Measurements from ENCODE around the gene WDR75. TPM values are rescaled to one million over a fixed set of nuclear protein-coding genes. Genes with fewer than 3 reads are reported as not detected.

Gene WDR75
- total and polyA plus RNA-seq, 2 of the 4 experiments (the other 2 are of a cell fraction): 21.7 to 52.2 TPM

- no peak overlapping the region for H2AK5ac ChIP-seq (ENCODE audit: low read depth, low read length)
- no peaks in the 10 kb centered on the region for H4K20me1 ChIP-seq (ENCODE audit: insufficient read depth, low read length)
- no peak overlapping the region for H4K8ac ChIP-seq (ENCODE audit: low read depth in 2 of 2, low read length in 2 of 2)
- no peak overlapping the region for H3K23ac ChIP-seq (ENCODE audit: low read depth, low read length)
- H2BK20ac ChIP-seq (ENCODE audit: low read depth, low read length): no peak overlapping the region
- H3K27me3 ChIP-seq (ENCODE audit: control insufficient read depth, insufficient read depth, low read length): no peaks in the 10 kb centered on the region
- no peak overlapping the region for H4K91ac ChIP-seq (ENCODE audit: insufficient read depth, low read depth, low read length)
- ChIA-PET POLR2A (ENCODE audit: unreplicated experiment) (no interaction called here), CTCF (no interaction called here)
- H3K27ac ChIP-seq (ENCODE audit: insufficient read depth, low read length): no peak overlapping the region
- no peaks in the 10 kb centered on the region for H3K79me1 ChIP-seq (ENCODE audit: low read depth in 1 of 2, low read length in 2 of 2)
- H3K4me2 ChIP-seq (ENCODE audit: low read depth, low read length): no peak overlapping the region
- no peaks in the 10 kb centered on the region for H3K4me1 ChIP-seq (ENCODE audit: control insufficient read depth, insufficient read depth, low read length)
- no peak overlapping the region for H3K56ac ChIP-seq (ENCODE audit: extremely low read depth, insufficient read depth, low read length)
- in situ Hi-C loops (cut with MboI; ENCODE audit: low sequenced_read_pairs) (no loop called here), intact Hi-C loops (cut with micrococcal nuclease) (no loop called here), dilution Hi-C loops (cut with HindIII; ENCODE audit: low sequenced_read_pairs, unreplicated experiment) (no loop called here)
- no peak overlapping the region for H3K9ac ChIP-seq (ENCODE audit: low read depth, low read length)
- no peak overlapping the region for H2AK9ac ChIP-seq (replicated peaks; ENCODE audit: low read depth, low read length, poor library complexity)
- BruUV-seq (replicated peaks): no TSS peak
- H4K5ac ChIP-seq (ENCODE audit: low read depth, low read length): no peak overlapping the region
- no peak overlapping the region for H2BK120ac ChIP-seq (ENCODE audit: low read depth, low read length)
- no peak overlapping the region for H3K4me3 ChIP-seq (ENCODE audit: insufficient read depth, low read depth, low read length)
- DNase-seq (no peak), ATAC-seq (ENCODE audit: low read depth) (no peak)
- 78% methylated on average over 1 of the region's 2 CpGs; no CpG with 5 or more reads in 1 of the 2 experiments for WGBS, 2 experiments (ENCODE audit: extremely low coverage in 2 of 2, insufficient read length in 1 of 2)
- H3K14ac ChIP-seq (replicated peaks; ENCODE audit: low read depth, low read length): no peak overlapping the region
- H3K9me3 ChIP-seq (ENCODE audit: control insufficient read depth, insufficient read depth, low read length): no peaks in the 10 kb centered on the region
- no peaks in the 10 kb centered on the region for H3K9me1 ChIP-seq (ENCODE audit: insufficient read depth, low read length)
- no peaks in the 10 kb centered on the region for H3K36me3 ChIP-seq (ENCODE audit: control insufficient read depth, insufficient read depth, low read length)
- H3K18ac ChIP-seq (ENCODE audit: low read depth, low read length): no peak overlapping the region
- H2AFZ ChIP-seq (replicated peaks; ENCODE audit: low read length, poor library complexity): no peak overlapping the region
- H2BK15ac ChIP-seq (ENCODE audit: low read depth, low read length): no peak overlapping the region
- no peak overlapping the region for H3K4ac ChIP-seq (ENCODE audit: low read depth, low read length)
- TF ChIP-seq ELK1 (IDR thresholded peaks at IDR 0.05; ENCODE audit: borderline replicate concordance, low read depth, low read length) (no peak), MAFK (IDR thresholded peaks at IDR 0.05; ENCODE audit: low read depth, low read length) (no peak), CHD1 (IDR thresholded peaks at IDR 0.05; ENCODE audit: low read depth, low read length) (no peak), SMC3 (IDR thresholded peaks at IDR 0.05; ENCODE audit: low read depth, low read length) (no peak), MXI1 (IDR thresholded peaks at IDR 0.05; ENCODE audit: borderline replicate concordance, low read depth, low read length) (no peak), BHLHE40 (IDR thresholded peaks at IDR 0.05; ENCODE audit: low read depth, low read length) (no peak), RCOR1 (IDR thresholded peaks at IDR 0.05; ENCODE audit: insufficient replicate concordance, low read length) (no peak), RFX5 (IDR thresholded peaks at IDR 0.05; ENCODE audit: low read depth, low read length) (no peak), NFE2L2 (IDR thresholded peaks at IDR 0.05; ENCODE audit: low read depth, low read length) (no peak), MAZ (IDR thresholded peaks at IDR 0.05; ENCODE audit: borderline replicate concordance, low read depth, low read length) (no peak), FOS (IDR thresholded peaks at IDR 0.05; ENCODE audit: low read depth, low read length) (no peak), RAD21 (IDR thresholded peaks at IDR 0.05; ENCODE audit: low read length) (no peak), POLR2A (IDR thresholded peaks at IDR 0.05; ENCODE audit: low read depth, low read length) (no peak), CEBPB (IDR thresholded peaks at IDR 0.05; ENCODE audit: low read depth, low read length) (no peak)
- TF ChIP-seq, protein P1, sequence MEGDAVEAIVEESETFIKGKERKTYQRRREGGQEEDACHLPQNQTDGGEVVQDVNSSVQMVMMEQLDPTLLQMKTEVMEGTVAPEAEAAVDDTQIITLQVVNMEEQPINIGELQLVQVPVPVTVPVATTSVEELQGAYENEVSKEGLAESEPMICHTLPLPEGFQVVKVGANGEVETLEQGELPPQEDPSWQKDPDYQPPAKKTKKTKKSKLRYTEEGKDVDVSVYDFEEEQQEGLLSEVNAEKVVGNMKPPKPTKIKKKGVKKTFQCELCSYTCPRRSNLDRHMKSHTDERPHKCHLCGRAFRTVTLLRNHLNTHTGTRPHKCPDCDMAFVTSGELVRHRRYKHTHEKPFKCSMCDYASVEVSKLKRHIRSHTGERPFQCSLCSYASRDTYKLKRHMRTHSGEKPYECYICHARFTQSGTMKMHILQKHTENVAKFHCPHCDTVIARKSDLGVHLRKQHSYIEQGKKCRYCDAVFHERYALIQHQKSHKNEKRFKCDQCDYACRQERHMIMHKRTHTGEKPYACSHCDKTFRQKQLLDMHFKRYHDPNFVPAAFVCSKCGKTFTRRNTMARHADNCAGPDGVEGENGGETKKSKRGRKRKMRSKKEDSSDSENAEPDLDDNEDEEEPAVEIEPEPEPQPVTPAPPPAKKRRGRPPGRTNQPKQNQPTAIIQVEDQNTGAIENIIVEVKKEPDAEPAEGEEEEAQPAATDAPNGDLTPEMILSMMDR (conservative IDR thresholded peaks at IDR 0.05; ENCODE audit: low read depth, low read length): no peak
- TF ChIP-seq, protein P2, sequence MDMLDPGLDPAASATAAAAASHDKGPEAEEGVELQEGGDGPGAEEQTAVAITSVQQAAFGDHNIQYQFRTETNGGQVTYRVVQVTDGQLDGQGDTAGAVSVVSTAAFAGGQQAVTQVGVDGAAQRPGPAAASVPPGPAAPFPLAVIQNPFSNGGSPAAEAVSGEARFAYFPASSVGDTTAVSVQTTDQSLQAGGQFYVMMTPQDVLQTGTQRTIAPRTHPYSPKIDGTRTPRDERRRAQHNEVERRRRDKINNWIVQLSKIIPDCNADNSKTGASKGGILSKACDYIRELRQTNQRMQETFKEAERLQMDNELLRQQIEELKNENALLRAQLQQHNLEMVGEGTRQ (IDR thresholded peaks at IDR 0.05; ENCODE audit: low read depth, low read length): no peak
- no peak overlapping the region for H2BK5ac ChIP-seq (ENCODE audit: low read depth, low read length, poor library complexity, severe bottlenecking)
Measured at GRCh38 chr2:189427872-189428271, 13.4 kb upstream of the WDR75 start.

All from IMR-90 (cell line).